ENCODE results near the gene PIWIL4. TPM values are rescaled to one million over a fixed set of nuclear protein-coding genes. Genes with fewer than 3 reads are reported as not detected.

PIWIL4 gene
- total and polyA plus RNA-seq, 9 of the 15 experiments (the other 6 are each of a cell fraction or from before 2014, with no cell fraction given): 6.3 to 17.0 (median 10.8) TPM

- TF ChIP-seq CHAMP1 (IDR thresholded peaks at IDR 0.05) (peak; percentile 54; the same call in 1 of the 2 replicates), THAP7 (CRISPR knock-in tag; IDR thresholded peaks at IDR 0.05) (no peak), PCBP1 (IDR thresholded peaks at IDR 0.05; ENCODE audit: low read depth, low read length, poor library complexity, severe bottlenecking) (peak; percentile 52), HDAC8 (tag; IDR thresholded peaks at IDR 0.05) (no peak), TAF7 (tag; IDR thresholded peaks at IDR 0.05) (peak; percentile 46; the same call in 1 of the 2 replicates), ZNF639 (CRISPR knock-in tag; conservative IDR thresholded peaks at IDR 0.05 in 1 of 2, IDR thresholded peaks at IDR 0.05 in 1 of 2) (peak in 1 of 2 experiments; percentile 80; a peak in 2 of 4 replicates), ZNF561 (CRISPR knock-in tag; conservative IDR thresholded peaks at IDR 0.05) (no peak), CEBPZ (IDR thresholded peaks at IDR 0.05; ENCODE audit: borderline replicate concordance, low read depth, low read length) (no peak), TCF15 (CRISPR knock-in tag; IDR thresholded peaks at IDR 0.05) (0 out of 2 replicates have a peak, but pooled peaks have one; percentile 55), ZNF444 (CRISPR knock-in tag; IDR thresholded peaks at IDR 0.05) (no peak), LARP7 (IDR thresholded peaks at IDR 0.05) (peak; percentile 48; the same call in 1 of the 2 replicates), ARID2 (IDR thresholded peaks at IDR 0.05) (0 out of 2 replicates have a peak, but pooled peaks have one; percentile 17), CBFA2T2 (conservative IDR thresholded peaks at IDR 0.05) (no peak), GATAD2A (IDR thresholded peaks at IDR 0.05) (no peak), ERF (CRISPR knock-in tag; IDR thresholded peaks at IDR 0.05) (peak; percentile 49), ZNF395 (CRISPR knock-in tag; IDR thresholded peaks at IDR 0.05) (peak; percentile 83)
Observed at GRCh38 chr11:94543695-94544645, 23.2 kb upstream of the PIWIL4 start, which contains the start of gene FUT4 (continued).
